SK-N-SH treated with all-trans-retinoic acid at 6 μM for 48 hours (cell line): ENCODE measurements around the gene TBC1D3B.

ENCODE experiments used
- ARNTL ChIP-seq: fragments of 450-650 bp; formaldehyde crosslinking; IDR thresholded peaks from 2 replicates; pipeline ENCODE4 v1.5.0; 2020; ENCODE audit warnings: low read depth, mild to moderate bottlenecking, moderate library complexity, borderline replicate concordance
- BACH2 ChIP-seq: fragments of 250-450 bp; sonication (Bioruptor Pico); IDR thresholded peaks from 2 replicates; pipeline ENCODE4 v1.9.0; 2021; ENCODE audit warnings: mild to moderate bottlenecking, borderline replicate concordance
- ESRRG ChIP-seq: fragments of 250-450 bp; sonication (Bioruptor Pico); IDR thresholded peaks from 2 replicates; pipeline ENCODE4 v1.6.1; 2021; ENCODE audit warnings: mild to moderate bottlenecking
- GLIS3 ChIP-seq: fragments of 250-450 bp; sonication (Bioruptor Pico); IDR thresholded peaks from 2 replicates; pipeline ENCODE4 v1.5.0; 2020; ENCODE audit warnings: mild to moderate bottlenecking, moderate library complexity
- OSR1 ChIP-seq: fragments of 250-450 bp; sonication (Bioruptor Pico); IDR thresholded peaks from 2 replicates; pipeline ENCODE4 v1.8.0; 2022; ENCODE audit warnings: moderate library complexity, mild to moderate bottlenecking, inconsistent platforms
- RARB ChIP-seq: fragments of 250-450 bp; sonication (Bioruptor Pico); IDR thresholded peaks from 2 replicates; pipeline ENCODE4 v1.8.0; 2021; ENCODE audit warnings: mild to moderate bottlenecking, moderate library complexity
- TOX ChIP-seq: fragments of 250-450 bp; sonication (Bioruptor Pico); IDR thresholded peaks from 2 replicates; pipeline ENCODE4 v1.8.0; 2021; ENCODE audit warnings: mild to moderate bottlenecking, moderate library complexity, borderline replicate concordance
- ZFP3 ChIP-seq: fragments of 250-450 bp; sonication (Bioruptor Pico); IDR thresholded peaks from 2 replicates; pipeline ENCODE4 v1.5.0; 2020; ENCODE audit warnings: mild to moderate bottlenecking, moderate library complexity
- ZNF8 ChIP-seq: fragments of 450-650 bp; formaldehyde crosslinking; IDR thresholded peaks from 2 replicates; pipeline ENCODE4 v1.5.0; 2020; ENCODE audit warnings: mild to moderate bottlenecking, moderate library complexity
- TF ChIP-seq, protein P1 (sequence below): fragments of 250-450 bp; sonication (Bioruptor Pico); IDR thresholded peaks from 2 replicates; pipeline ENCODE4 v1.5.1; 2021; ENCODE audit warnings: mild to moderate bottlenecking, moderate library complexity
- TF ChIP-seq, protein P2 (sequence below): fragments of 250-450 bp; sonication (Bioruptor Pico); IDR thresholded peaks from 2 replicates; pipeline ENCODE4 v1.8.0; 2020; ENCODE audit warnings: mild to moderate bottlenecking, moderate library complexity, borderline replicate concordance
- TF ChIP-seq, protein P3 (sequence below): fragments of 250-450 bp; sonication (Bioruptor Pico); IDR thresholded peaks from 2 replicates; pipeline ENCODE4 v1.5.0; 2020; ENCODE audit warnings: mild to moderate bottlenecking, moderate library complexity

DNA sequence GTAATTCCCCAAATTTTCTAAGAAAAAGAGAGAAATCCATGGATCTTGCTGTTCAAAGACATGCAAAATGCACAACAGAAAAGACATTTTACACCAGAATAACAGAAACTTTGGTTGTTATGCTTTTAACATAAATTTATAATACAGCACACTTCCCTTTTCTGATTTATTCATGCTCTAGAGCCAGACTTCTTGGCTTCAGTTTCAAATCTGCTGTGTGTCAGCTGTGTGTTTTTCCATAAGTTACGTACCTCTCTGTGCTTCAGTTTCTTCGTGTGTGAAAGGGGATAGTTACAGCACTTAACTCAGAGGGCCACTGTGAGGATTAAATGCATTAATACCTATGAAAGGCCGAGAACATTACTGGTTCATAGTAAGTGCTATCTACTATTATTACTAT is 26.9 kb upstream of the TBC1D3B start:
- TF ChIP-seq ZNF8 (no peak), RARB (no peak), TOX (CRISPR knock-in tag) (no peak), ESRRG (CRISPR knock-in tag) (no peak), ZFP3 (CRISPR knock-in tag) (no peak), OSR1 (CRISPR knock-in tag) (no peak), BACH2 (CRISPR knock-in tag) (no peak), GLIS3 (CRISPR knock-in tag) (no peak), ARNTL (CRISPR knock-in tag) (no peak)
- TF ChIP-seq, protein P1, sequence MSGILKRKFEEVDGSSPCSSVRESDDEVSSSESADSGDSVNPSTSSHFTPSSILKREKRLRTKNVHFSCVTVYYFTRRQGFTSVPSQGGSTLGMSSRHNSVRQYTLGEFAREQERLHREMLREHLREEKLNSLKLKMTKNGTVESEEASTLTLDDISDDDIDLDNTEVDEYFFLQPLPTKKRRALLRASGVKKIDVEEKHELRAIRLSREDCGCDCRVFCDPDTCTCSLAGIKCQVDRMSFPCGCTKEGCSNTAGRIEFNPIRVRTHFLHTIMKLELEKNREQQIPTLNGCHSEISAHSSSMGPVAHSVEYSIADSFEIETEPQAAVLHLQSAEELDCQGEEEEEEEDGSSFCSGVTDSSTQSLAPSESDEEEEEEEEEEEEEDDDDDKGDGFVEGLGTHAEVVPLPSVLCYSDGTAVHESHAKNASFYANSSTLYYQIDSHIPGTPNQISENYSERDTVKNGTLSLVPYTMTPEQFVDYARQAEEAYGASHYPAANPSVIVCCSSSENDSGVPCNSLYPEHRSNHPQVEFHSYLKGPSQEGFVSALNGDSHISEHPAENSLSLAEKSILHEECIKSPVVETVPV, result no peak
- TF ChIP-seq, protein P2, sequence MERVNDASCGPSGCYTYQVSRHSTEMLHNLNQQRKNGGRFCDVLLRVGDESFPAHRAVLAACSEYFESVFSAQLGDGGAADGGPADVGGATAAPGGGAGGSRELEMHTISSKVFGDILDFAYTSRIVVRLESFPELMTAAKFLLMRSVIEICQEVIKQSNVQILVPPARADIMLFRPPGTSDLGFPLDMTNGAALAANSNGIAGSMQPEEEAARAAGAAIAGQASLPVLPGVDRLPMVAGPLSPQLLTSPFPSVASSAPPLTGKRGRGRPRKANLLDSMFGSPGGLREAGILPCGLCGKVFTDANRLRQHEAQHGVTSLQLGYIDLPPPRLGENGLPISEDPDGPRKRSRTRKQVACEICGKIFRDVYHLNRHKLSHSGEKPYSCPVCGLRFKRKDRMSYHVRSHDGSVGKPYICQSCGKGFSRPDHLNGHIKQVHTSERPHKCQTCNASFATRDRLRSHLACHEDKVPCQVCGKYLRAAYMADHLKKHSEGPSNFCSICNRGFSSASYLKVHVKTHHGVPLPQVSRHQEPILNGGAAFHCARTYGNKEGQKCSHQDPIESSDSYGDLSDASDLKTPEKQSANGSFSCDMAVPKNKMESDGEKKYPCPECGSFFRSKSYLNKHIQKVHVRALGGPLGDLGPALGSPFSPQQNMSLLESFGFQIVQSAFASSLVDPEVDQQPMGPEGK (CRISPR knock-in tag), result no peak
- TF ChIP-seq, protein P3, sequence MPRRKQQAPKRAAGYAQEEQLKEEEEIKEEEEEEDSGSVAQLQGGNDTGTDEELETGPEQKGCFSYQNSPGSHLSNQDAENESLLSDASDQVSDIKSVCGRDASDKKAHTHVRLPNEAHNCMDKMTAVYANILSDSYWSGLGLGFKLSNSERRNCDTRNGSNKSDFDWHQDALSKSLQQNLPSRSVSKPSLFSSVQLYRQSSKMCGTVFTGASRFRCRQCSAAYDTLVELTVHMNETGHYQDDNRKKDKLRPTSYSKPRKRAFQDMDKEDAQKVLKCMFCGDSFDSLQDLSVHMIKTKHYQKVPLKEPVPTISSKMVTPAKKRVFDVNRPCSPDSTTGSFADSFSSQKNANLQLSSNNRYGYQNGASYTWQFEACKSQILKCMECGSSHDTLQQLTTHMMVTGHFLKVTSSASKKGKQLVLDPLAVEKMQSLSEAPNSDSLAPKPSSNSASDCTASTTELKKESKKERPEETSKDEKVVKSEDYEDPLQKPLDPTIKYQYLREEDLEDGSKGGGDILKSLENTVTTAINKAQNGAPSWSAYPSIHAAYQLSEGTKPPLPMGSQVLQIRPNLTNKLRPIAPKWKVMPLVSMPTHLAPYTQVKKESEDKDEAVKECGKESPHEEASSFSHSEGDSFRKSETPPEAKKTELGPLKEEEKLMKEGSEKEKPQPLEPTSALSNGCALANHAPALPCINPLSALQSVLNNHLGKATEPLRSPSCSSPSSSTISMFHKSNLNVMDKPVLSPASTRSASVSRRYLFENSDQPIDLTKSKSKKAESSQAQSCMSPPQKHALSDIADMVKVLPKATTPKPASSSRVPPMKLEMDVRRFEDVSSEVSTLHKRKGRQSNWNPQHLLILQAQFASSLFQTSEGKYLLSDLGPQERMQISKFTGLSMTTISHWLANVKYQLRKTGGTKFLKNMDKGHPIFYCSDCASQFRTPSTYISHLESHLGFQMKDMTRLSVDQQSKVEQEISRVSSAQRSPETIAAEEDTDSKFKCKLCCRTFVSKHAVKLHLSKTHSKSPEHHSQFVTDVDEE (CRISPR knock-in tag), result no peak
